Activated naive CD4-positive, alpha-beta T cell treated with anti-CD3 and anti-CD28 coated beads, Interleukin-2, amount 50 U/mL, for 16 hours (primary cell): ENCODE measurements around the gene ZNRF1.

Source experiments
- DNase-seq: peaks from one replicate; pipeline ENCODE4 v3.0.0-alpha.2; 2020

The ZNRF1 gene

GRCh38 chr16:75028544-75029135 lies 29.8 kb downstream of the ZNRF1 start:
- no peak for DNase-seq

- DNase-seq: no peak
These were observed 31.0 kb downstream of the ZNRF1 start for GRCh38 chr16:75029854-75030253.

GRCh38 chr16:75032655-75033054 lies 33.8 kb downstream of the ZNRF1 start:
- DNase-seq: no peak

- DNase-seq: no peak
These were observed 36.7 kb downstream of the ZNRF1 start for GRCh38 chr16:75035410-75035968.

GRCh38 chr16:75038036-75038858 lies 39.4 kb downstream of the ZNRF1 start:
- DNase-seq: no peak

- no peak for DNase-seq
These were observed 41.1 kb downstream of the ZNRF1 start for GRCh38 chr16:75039941-75040340.

GRCh38 chr16:75042426-75043174 lies 43.8 kb downstream of the ZNRF1 start:
- no peak for DNase-seq

- no peak for DNase-seq
These were observed 44.5 kb downstream of the ZNRF1 start for GRCh38 chr16:75043175-75043895.

- no peak for DNase-seq
These were observed 46.1 kb downstream of the ZNRF1 start for GRCh38 chr16:75044800-75045361.

- no peak for DNase-seq
These were observed 46.6 kb downstream of the ZNRF1 start for GRCh38 chr16:75045424-75045823.

- DNase-seq: no peak
These were observed 49.2 kb downstream of the ZNRF1 start for GRCh38 chr16:75048054-75048453.

- no peak for DNase-seq
These were observed 49.7 kb downstream of the ZNRF1 start for GRCh38 chr16:75048530-75048929.

GRCh38 chr16:75052481-75053202 lies 53.8 kb downstream of the ZNRF1 start:
- no peak for DNase-seq

GRCh38 chr16:75053791-75054555 lies 55.1 kb downstream of the ZNRF1 start:
- DNase-seq: no peak

GRCh38 chr16:75054556-75054947 lies 55.7 kb downstream of the ZNRF1 start:
- DNase-seq: no peak

- no peak for DNase-seq
These were observed 60.0 kb downstream of the ZNRF1 start for GRCh38 chr16:75058806-75059205.

GRCh38 chr16:75059411-75059810 lies 60.6 kb downstream of the ZNRF1 start:
- DNase-seq: no peak

- no peak for DNase-seq
These were observed 61.9 kb downstream of the ZNRF1 start for GRCh38 chr16:75060723-75061122.

- no peak for DNase-seq
These were observed 62.8 kb downstream of the ZNRF1 start for GRCh38 chr16:75061669-75062068.

GRCh38 chr16:75062135-75062975 lies 63.5 kb downstream of the ZNRF1 start:
- DNase-seq: no peak
